Stimulated activated CD8-positive, alpha-beta memory T cell treated with anti-CD3 and anti-CD28 coated beads, Interleukin-4, amount 100 ng/mL, for 4 hours (primary cell): ENCODE results near the gene ZNF687.
"Not testable (repeated sequence)": the region's sequence is repeated elsewhere in the genome, so short reads cannot be mapped to it uniquely, and the experiment has no call there.

Experiments
- DNase-seq, 2 donors: peaks; one replicate each; pipeline ENCODE4 v3.0.0-alpha.2; 2020; ENCODE audit warnings: low read depth in 2 of 2, low spot score in 1 of 2

Gene ZNF687

GRCh38 chr1:151275341-151275740, 6.8 kb upstream of the ZNF687 start:
- not testable (repeated sequence) for DNase-seq

- DNase-seq: no peak
Measured at GRCh38 chr1:151277249-151277648, 4.8 kb upstream of the ZNF687 start.

- DNase-seq: peak; percentile 86 to 95
Measured at GRCh38 chr1:151281225-151281968, 702 bp upstream of the ZNF687 start.

- DNase-seq: no peak
Measured at GRCh38 chr1:151282883-151283725, 1.0 kb downstream of the ZNF687 start.

GRCh38 chr1:151284013-151284577, 2.0 kb downstream of the ZNF687 start:
- DNase-seq: no peak

GRCh38 chr1:151286619-151287340, 4.7 kb downstream of the ZNF687 start:
- DNase-seq: no peak

GRCh38 chr1:151287341-151287699, 5.2 kb downstream of the ZNF687 start:
- DNase-seq: no peak

- no peak for DNase-seq
Measured at GRCh38 chr1:151287767-151288500, 5.8 kb downstream of the ZNF687 start.

- DNase-seq: no peak
Measured at GRCh38 chr1:151288502-151288901, 6.4 kb downstream of the ZNF687 start.

- no peak for DNase-seq
Measured at GRCh38 chr1:151289080-151289935, 7.2 kb downstream of the ZNF687 start.

- DNase-seq: no peak
Measured at GRCh38 chr1:151289991-151290708, 8.1 kb downstream of the ZNF687 start.

GRCh38 chr1:151290709-151291303, 8.7 kb downstream of the ZNF687 start:
- DNase-seq: no peak

GRCh38 chr1:151292207-151293030, 10.3 kb downstream of the ZNF687 start:
- no peak for DNase-seq

GRCh38 chr1:151293093-151293492, 11.0 kb downstream of the ZNF687 start:
- no peak for DNase-seq

GRCh38 chr1:151294742-151295462, 12.8 kb downstream of the ZNF687 start:
- DNase-seq: no peak

GRCh38 chr1:151309811-151310323, 27.8 kb downstream of the ZNF687 start:
- DNase-seq: no peak

- DNase-seq: no peak
Measured at GRCh38 chr1:151311011-151311410, 28.9 kb downstream of the ZNF687 start.
